Trophoblast cell (in vitro differentiated cells and primary cell): ENCODE measurements around the gene GALNT14. TPM values are rescaled to one million over a fixed set of nuclear protein-coding genes. Genes with fewer than 3 reads are reported as not detected.
"Not testable (repeated sequence)": the region's sequence is repeated elsewhere in the genome, so short reads cannot be mapped to it uniquely, and the experiment has no call there.

Experiments used
- DNase-seq, 2 donors: peaks; one replicate each; pipeline ENCODE4 v3.0.0-alpha.2; 2016
- H2AFZ ChIP-seq: 2 replicates; pipeline ENCODE4 v1.6.1; 2013; ENCODE audit warnings: low read length, moderate library complexity, mild to moderate bottlenecking; ENCODE audit not compliant: insufficient read depth, poor library complexity
- H2AK5ac ChIP-seq: 2 replicates; pipeline ENCODE4 v1.6.1; 2013; ENCODE audit warnings: mild to moderate bottlenecking, low read length
- H2BK120ac ChIP-seq: 2 replicates; pipeline ENCODE4 v1.6.1; 2013; ENCODE audit warnings: low read length, mild to moderate bottlenecking, moderate library complexity; ENCODE audit not compliant: insufficient read depth, poor library complexity
- H2BK12ac ChIP-seq: 2 replicates; pipeline ENCODE4 v1.6.1; 2013; ENCODE audit warnings: mild to moderate bottlenecking, low read length, moderate library complexity
- H2BK5ac ChIP-seq: 2 replicates; pipeline ENCODE4 v1.6.1; 2013; ENCODE audit warnings: low read length, low read depth, moderate library complexity, mild to moderate bottlenecking; ENCODE audit not compliant: poor library complexity
- H3K14ac ChIP-seq: 2 replicates; pipeline ENCODE4 v1.6.1; 2013; ENCODE audit warnings: mild to moderate bottlenecking, low read length
- H3K18ac ChIP-seq: 2 replicates; pipeline ENCODE4 v1.6.1; 2013; ENCODE audit warnings: mild to moderate bottlenecking, low read length
- H3K23ac ChIP-seq: 2 replicates; pipeline ENCODE4 v1.6.1; 2013; ENCODE audit warnings: low read length
- H3K27ac ChIP-seq: 2 replicates; pipeline ENCODE4 v1.5.1; 2013; ENCODE audit warnings: low read depth, mild to moderate bottlenecking, inconsistent platforms, low read length, moderate library complexity
- H3K27me3 ChIP-seq: 2 replicates; pipeline ENCODE4 v1.6.1; 2013; ENCODE audit warnings: inconsistent platforms, mild to moderate bottlenecking, low read length, moderate library complexity; ENCODE audit not compliant: insufficient read depth
- H3K36me3 ChIP-seq, 2 experiments: 1 replicate in 1 of 2; 2 replicates in 1 of 2; pipeline ENCODE4 v1.6.1; 2013; ENCODE audit warnings: low read length in 2 of 2, mild to moderate bottlenecking in 2 of 2, moderate library complexity in 1 of 2; ENCODE audit not compliant: insufficient read depth in 2 of 2, control insufficient read depth in 1 of 2
- H3K4ac ChIP-seq: 2 replicates; pipeline ENCODE4 v1.6.1; 2013; ENCODE audit warnings: low read depth, mild to moderate bottlenecking, low read length, moderate library complexity
- H3K4me1 ChIP-seq, 2 experiments: 1 replicate in 1 of 2; 2 replicates in 1 of 2; pipeline ENCODE4 v1.6.1; 2013; ENCODE audit warnings: low read length in 2 of 2, mild to moderate bottlenecking in 2 of 2, moderate library complexity in 1 of 2; ENCODE audit not compliant: insufficient read depth in 2 of 2, control insufficient read depth in 1 of 2
- H3K4me2 ChIP-seq: 2 replicates; pipeline ENCODE4 v1.6.1; 2013; ENCODE audit warnings: inconsistent platforms, mild to moderate bottlenecking, low read length, moderate library complexity
- H3K4me3 ChIP-seq: 2 replicates; pipeline ENCODE4 v1.5.1; 2013; ENCODE audit warnings: mild to moderate bottlenecking, low read depth, low read length, inconsistent platforms
- H3K79me1 ChIP-seq: one replicate; pipeline ENCODE4 v1.6.1; 2013; ENCODE audit warnings: low read length
- H3K79me2 ChIP-seq: 2 replicates; pipeline ENCODE4 v1.6.1; 2013; ENCODE audit warnings: low read length, mild to moderate bottlenecking; ENCODE audit not compliant: control insufficient read depth, insufficient read depth, poor library complexity
- H3K9ac ChIP-seq: 2 replicates; pipeline ENCODE4 v1.6.1; 2013; ENCODE audit warnings: mild to moderate bottlenecking, low read length
- H3K9me3 ChIP-seq: 2 replicates; pipeline ENCODE4 v1.6.1; 2013; ENCODE audit warnings: low read depth, mild to moderate bottlenecking, control low read depth, inconsistent platforms, low read length; ENCODE audit not compliant: insufficient read depth
- H4K12ac ChIP-seq: 2 replicates; pipeline ENCODE4 v1.6.1; 2013; ENCODE audit warnings: low read depth, mild to moderate bottlenecking, low read length, moderate library complexity
- H4K8ac ChIP-seq: 2 replicates; pipeline ENCODE4 v1.6.1; 2013; ENCODE audit warnings: low read depth, mild to moderate bottlenecking, low read length, moderate library complexity
- H4K91ac ChIP-seq: one replicate; pipeline ENCODE4 v1.6.1; 2013; ENCODE audit warnings: low read depth, mild to moderate bottlenecking, low read length, moderate library complexity
- WGBS: extraction: QIAGEN DNeasy Blood & Tissue Kit; methylation state at CpG from one replicate; pipeline ENCODE4 v1.1.7; 2013; ENCODE audit warnings: missing lambda C conversion rate; ENCODE audit not compliant: insufficient read length, insufficient coverage; ENCODE audit errors: extremely low coverage; 5-methylcytosine and 5-hydroxymethylcytosine counted together
- polyA plus RNA-seq: library from polyadenylated mRNA; stranded (reverse); fragments of 200-250 nt; gene quantifications from 2 replicates; pipeline ENCODE4 v1.2.3, GENCODE V29; 2013

Gene GALNT14
- polyA plus RNA-seq = 0.69 and 0.81 TPM in 2 replicates

- Histone ChIP-seq H3K4me3 (peak within 1 kb of the TSS; percentile 65), H2AFZ (peak within 1 kb of the TSS; percentile 19), H3K4me2 (peak within 1 kb of the TSS; percentile 97), H2BK5ac (no peak within 1 kb of the TSS), H3K14ac (no peak within 1 kb of the TSS), H4K8ac (no peak within 1 kb of the TSS), H3K79me1 (no peaks in the 10 kb centered on the region), H4K91ac (no peak within 1 kb of the TSS), H2BK120ac (no peak within 1 kb of the TSS), H3K4ac (no peak within 1 kb of the TSS), H3K18ac (no peak within 1 kb of the TSS), H3K23ac (no peak within 1 kb of the TSS), H3K27ac (no peak within 1 kb of the TSS), H3K36me3 (no peaks in the 10 kb centered on the region), H3K79me2 (no peaks in the 10 kb centered on the region), H2AK5ac (no peak within 1 kb of the TSS), H2BK12ac (no peak within 1 kb of the TSS), H4K12ac (no peak within 1 kb of the TSS), H3K4me1 (peaks cover 6 to 11% of the 10 kb centered on the region in 2 experiments), H3K9me3 (no peaks in the 10 kb centered on the region), H3K27me3 (peaks cover 28% of the 10 kb centered on the region), H3K9ac (no peak within 1 kb of the TSS)
- DNase-seq = peak in 1 of 2 donors; percentile 34
- WGBS = no CpG with 5 or more reads among the region's 95 CpGs
These were observed at the start of gene GALNT14 for GRCh38 chr2:31138037-31138962. TSS of gene GALNT14 (minus strand) at chr2:31138440. CDS start at chr2:31138086, 354 bp downstream.

GRCh38 chr2:31187166-31187565, 48.9 kb upstream of the GALNT14 start:
- H3K4ac ChIP-seq = no peak overlapping the region

GRCh38 chr2:31183973-31184372, 45.7 kb upstream of the GALNT14 start:
- not testable (repeated sequence) for H3K4me2 ChIP-seq, H3K9ac ChIP-seq, DNase-seq, H3K14ac ChIP-seq, H2AFZ ChIP-seq, H2BK120ac ChIP-seq, H3K79me2 ChIP-seq, H3K4ac ChIP-seq, H3K27me3 ChIP-seq, H2AK5ac ChIP-seq, H4K91ac ChIP-seq, H4K8ac ChIP-seq, H3K23ac ChIP-seq, H3K4me1 ChIP-seq, H4K12ac ChIP-seq, H3K4me3 ChIP-seq, H2BK12ac ChIP-seq, H3K36me3 ChIP-seq, H3K79me1 ChIP-seq, H3K9me3 ChIP-seq, H3K18ac ChIP-seq, H3K27ac ChIP-seq, H2BK5ac ChIP-seq
- WGBS = no CpG with 5 or more reads among the region's 7 CpGs

More at GRCh38 chr2:31187166-31187565, 48.9 kb upstream of the GALNT14 start:
- Histone ChIP-seq H4K8ac (no peak overlapping the region), H3K4me3 (no peak overlapping the region), H3K9ac (no peak overlapping the region), H2BK5ac (no peak overlapping the region), H2BK12ac (no peak overlapping the region), H4K12ac (no peak overlapping the region), H3K9me3 (no peaks in the 10 kb centered on the region), H3K79me1 (no peaks in the 10 kb centered on the region), H3K79me2 (no peaks in the 10 kb centered on the region), H4K91ac (no peak overlapping the region), H2AFZ (no peak overlapping the region), H3K18ac (no peak overlapping the region), H3K14ac (no peak overlapping the region), H3K27ac (no peak overlapping the region), H3K36me3 (no peaks in the 10 kb centered on the region), H2BK120ac (no peak overlapping the region), H3K4me1 (no peaks in the 10 kb centered on the region), H3K4me2 (no peak overlapping the region), H2AK5ac (no peak overlapping the region), H3K27me3 (no peaks in the 10 kb centered on the region), H3K23ac (no peak overlapping the region)
- WGBS = no CpG with 5 or more reads among the region's 4 CpGs
- DNase-seq = no peak

- Histone ChIP-seq H3K23ac (no peak overlapping the region), H3K9ac (no peak overlapping the region), H3K14ac (no peak overlapping the region), H3K79me2 (no peaks in the 10 kb centered on the region), H3K27ac (no peak overlapping the region), H2AK5ac (no peak overlapping the region), H3K27me3 (no peaks in the 10 kb centered on the region), H2BK5ac (no peak overlapping the region), H4K8ac (no peak overlapping the region), H2BK120ac (no peak overlapping the region), H2AFZ (no peak overlapping the region), H3K4me3 (no peak overlapping the region), H3K4me1 (no peaks in the 10 kb centered on the region), H3K9me3 (no peaks in the 10 kb centered on the region), H3K79me1 (no peaks in the 10 kb centered on the region), H4K12ac (no peak overlapping the region), H3K4ac (no peak overlapping the region), H4K91ac (no peak overlapping the region), H2BK12ac (no peak overlapping the region), H3K18ac (no peak overlapping the region), H3K36me3 (no peaks in the 10 kb centered on the region), H3K4me2 (no peak overlapping the region)
- WGBS = no CpG with 5 or more reads among the region's 10 CpGs
- DNase-seq = no peak
These were observed 38.5 kb upstream of the GALNT14 start for GRCh38 chr2:31176742-31177141.
